NCI-H128 (cell line): Measurements from ENCODE around the gene KLK15.

Experiments
- DNase-seq: peaks from one replicate; lab custom pipeline; 2025; ENCODE audit not compliant: unreplicated experiment; lab: John Stamatoyannopoulos, UW

KLK15 gene

GRCh38 chr19:50843701-50844221 lies 10.4 kb upstream of the KLK15 start:
- no peak for DNase-seq

DNA sequence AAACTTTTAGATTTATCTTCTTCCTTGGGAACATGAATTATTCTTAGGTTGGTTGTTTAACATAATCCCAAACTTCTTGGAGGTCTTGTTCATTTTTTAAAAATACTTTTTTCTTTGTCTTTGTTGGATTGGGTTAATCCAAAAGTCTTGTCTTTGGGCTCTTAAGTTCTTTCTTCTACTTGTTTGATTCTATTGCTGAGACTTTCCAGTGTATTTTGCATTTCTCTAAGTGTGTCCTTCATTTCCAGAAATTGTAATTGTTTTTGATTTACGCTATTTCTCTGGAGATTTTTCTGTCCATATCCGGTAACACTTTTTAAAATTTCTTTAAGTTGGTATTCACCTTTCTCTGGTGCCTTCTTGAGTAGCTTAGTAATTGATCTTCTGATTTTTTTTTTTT lies 9.8 kb upstream of the KLK15 start:
- DNase-seq = no peak

- DNase-seq = no peak
Observed at GRCh38 chr19:50842130-50842529, 8.8 kb upstream of the KLK15 start.

GRCh38 chr19:50839712-50840655 lies 6.6 kb upstream of the KLK15 start:
- no peak for DNase-seq

- DNase-seq = no peak
Observed at GRCh38 chr19:50838239-50838638, 4.9 kb upstream of the KLK15 start.

DNA sequence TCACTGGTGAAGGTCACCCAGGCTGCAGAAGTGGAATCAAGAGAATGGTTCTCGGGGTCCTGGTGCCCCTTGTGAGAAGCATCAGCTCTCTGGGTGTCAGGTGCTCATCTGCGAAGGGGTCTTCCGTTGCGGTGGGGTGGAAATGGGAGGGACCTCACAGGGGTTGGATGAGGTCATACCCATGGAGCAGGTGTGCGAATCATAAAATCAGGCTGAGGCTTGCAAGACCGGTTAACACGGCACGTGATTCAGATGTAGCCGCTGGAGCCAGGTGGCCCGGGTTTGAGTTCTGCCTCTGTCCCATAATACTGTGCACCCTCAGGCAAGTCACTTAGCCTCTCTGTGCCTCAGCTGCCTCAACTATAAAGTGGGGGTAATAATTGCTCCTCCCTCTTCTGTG lies 3.9 kb upstream of the KLK15 start:
- DNase-seq = no peak

DNA sequence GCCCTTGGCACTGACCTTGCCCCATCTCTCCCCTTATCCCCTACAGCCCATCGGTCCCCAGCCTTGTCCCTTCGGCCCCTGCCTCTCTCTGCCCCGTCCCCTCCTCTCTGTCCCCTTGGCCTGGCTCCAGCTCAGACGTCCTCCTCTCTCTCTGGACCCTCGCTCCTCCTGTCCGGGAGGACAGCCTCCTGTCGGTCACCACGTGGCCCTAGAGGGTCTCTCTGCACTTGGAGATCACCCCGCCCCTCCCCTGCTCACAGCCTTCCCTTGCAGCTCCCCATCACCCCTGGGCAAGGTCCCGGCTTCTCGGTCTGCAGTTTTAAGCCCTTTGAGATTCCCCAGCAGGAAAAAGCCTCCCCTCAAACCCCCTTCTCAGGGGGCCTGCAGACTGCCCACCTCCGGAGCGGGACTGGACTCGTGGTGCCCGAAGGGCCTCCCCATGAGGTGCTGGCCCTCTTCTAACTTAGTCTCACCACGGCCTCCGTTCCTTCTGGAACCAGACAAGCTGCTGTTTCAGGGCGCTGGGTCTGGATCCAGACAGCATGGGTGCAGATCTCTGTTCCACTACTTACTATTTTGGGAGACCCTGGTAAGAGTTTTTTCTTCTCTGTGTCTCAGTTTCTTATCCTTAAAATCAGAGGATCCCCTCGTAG lies 3.3 kb upstream of the KLK15 start:
- no peak for DNase-seq

- peak; percentile 19 for DNase-seq
Observed at GRCh38 chr19:50835785-50836542, 2.6 kb upstream of the KLK15 start.

GRCh38 chr19:50835103-50835784 lies 1.9 kb upstream of the KLK15 start:
- no peak for DNase-seq

- DNase-seq = no peak
Observed at GRCh38 chr19:50833802-50834167, 411 bp upstream of the KLK15 start.

- DNase-seq = no peak
Observed at GRCh38 chr19:50832666-50833065, 708 bp downstream of the KLK15 start.

GRCh38 chr19:50831026-50831396 lies 2.4 kb downstream of the KLK15 start:
- DNase-seq = no peak

DNA sequence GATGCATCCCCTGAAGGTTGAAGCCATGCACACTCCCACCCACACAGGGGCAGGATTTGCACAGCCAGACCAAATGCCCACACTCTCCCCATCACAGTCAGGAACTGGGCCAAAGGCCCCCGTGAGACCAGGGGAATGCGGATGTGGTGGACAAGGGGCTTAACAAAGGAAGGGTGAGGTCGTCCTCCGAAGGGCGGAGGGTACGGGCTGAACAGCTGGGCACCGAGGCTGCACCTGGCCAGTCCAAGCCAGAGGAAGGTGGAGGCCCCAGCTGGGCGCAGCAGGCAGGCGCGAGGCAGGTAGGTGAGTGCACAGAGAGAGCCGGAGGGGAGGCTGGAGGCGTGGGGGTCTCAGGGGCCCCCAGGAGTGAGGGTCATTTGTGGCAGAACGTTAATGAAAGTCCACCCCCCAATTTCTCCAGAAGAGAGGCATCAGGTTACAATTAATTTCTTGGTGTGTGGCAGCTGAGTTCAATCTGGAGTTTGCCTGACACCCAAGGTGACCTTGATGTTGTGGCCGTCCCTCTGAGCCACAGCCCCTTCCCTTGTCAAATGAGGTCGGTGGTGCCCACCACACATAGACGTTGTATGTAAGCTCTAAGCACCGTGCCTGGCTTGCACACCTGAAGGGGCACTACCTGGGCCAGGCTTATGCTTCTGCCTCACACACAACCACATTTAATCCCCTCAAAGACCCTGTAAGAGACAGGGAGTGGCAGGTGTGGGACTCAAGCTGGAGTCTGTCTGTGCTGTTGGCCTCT lies 2.9 kb downstream of the KLK15 start:
- DNase-seq = no peak

DNA sequence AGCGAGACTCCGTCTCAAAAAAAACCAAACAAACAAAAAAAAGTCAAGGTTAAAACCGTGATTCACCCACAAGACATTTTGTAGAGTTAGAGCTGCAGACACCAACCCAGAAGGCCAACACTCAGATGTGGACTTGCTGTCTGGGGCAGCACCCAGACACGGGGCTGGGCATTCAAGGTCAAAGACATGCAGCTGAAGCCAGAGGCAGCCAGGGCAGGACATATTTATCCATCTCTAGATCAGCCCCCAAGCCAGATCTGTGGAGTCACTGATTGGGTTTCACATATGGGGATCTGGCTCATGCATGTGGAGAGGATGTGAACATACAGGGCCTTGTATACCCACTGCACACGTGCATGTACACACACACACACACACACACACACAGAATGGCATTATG lies 3.6 kb downstream of the KLK15 start:
- DNase-seq = no peak

DNA sequence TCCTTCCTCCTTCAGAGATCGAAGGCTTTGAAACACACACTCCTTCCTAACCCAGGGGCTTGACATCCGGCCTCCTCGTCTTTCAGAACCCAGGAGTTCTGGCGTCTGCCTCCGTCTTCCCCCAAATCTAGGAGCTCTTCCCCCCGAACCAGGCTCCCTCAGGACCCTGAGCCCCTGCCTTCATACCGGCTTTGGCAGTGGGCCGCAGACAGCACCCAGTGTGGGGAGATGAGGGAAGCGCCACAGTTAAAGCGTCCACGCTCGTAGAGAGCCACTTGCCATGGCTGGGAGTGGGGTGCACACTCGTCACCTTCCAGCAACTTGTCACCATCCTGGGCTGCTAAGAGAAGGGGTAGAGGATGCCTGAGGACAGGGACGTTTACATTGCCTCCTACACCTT lies 5.9 kb downstream of the KLK15 start:
- DNase-seq = no peak

DNA sequence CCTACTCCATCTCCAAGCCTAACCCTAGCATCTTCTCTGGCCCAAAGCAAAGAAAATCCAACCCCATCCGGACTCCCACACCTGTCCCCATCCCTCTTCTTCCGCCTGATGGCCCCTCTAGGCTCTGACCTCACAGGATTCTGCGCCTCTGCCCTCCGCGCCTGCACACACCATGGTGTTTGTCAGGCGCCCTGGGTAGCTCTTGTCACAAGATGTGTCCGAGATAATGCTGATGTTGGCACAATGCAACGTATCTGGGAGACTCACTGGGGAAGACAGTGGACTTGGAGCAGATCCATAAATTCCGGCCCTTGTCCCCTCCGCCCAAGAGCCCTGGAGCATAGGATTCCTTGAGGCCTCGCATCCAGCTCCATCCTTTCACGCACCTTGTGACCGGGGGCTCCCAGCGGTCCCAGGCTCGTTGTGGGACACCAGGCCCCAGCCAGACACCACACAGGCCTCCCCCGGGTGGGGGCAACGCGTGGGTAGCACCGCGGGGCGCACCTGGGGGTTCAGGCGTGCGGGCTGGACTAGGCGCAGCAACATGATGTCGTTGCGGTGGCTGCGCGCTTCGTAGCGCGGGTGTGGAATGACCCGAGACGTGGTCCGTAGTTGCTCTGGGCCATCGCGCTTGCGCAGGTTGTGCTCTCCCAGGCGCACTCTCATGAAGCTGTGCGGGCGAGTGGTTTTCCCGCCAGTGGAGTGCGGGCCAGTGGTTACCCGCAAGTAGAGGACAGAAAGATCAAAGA lies 6.7 kb downstream of the KLK15 start:
- DNase-seq = no peak

GRCh38 chr19:50823389-50824042 lies 9.9 kb downstream of the KLK15 start, which contains the start of gene KLK1:
Gene KLK1 (minus strand): TSS chr19:50823787. CDS start chr19:50823748, 39 bp downstream.
- no peak for DNase-seq

- no peak for DNase-seq
Observed at GRCh38 chr19:50822661-50823208, 10.6 kb downstream of the KLK15 start.

GRCh38 chr19:50821622-50822021 lies 11.8 kb downstream of the KLK15 start:
- no peak for DNase-seq
